K562 (cell line): Measurements from ENCODE around the gene MVB12B. TPM values are rescaled to one million over a fixed set of nuclear protein-coding genes. Genes with fewer than 3 reads are reported as not detected.

ENCODE experiments used
- ATAC-seq: fragments of 200-7000 bp; cut with Tn5 transposase; 3 replicates; pipeline ENCODE4 v1.9.1; 2020; ENCODE audit warnings: moderate library complexity
- BruUV-seq: library from RNA; stranded (reverse); fragments of 400-500 nt; replicated peaks from 2 replicates; lab custom pipeline; 2021; lab: Mats Ljungman, UMichigan
- CTCF ChIA-PET: fragments of 300-600 bp; formaldehyde crosslinking; extraction: SDS; loops from one replicate; lab custom pipeline; 2021; ENCODE audit warnings: low intra/inter-chr PET ratio; lab: Yijun Ruan, JAX
- POLR2A ChIA-PET: fragments of 300-600, 350-650 bp; sonication (Branson Sonifier 250); formaldehyde crosslinking; extraction: SDS; loops from one replicate; lab custom pipeline; 2021; ENCODE audit warnings: antibody characterized with exemption, inconsistent platforms; lab: Yijun Ruan, JAX
- DNase-seq, 4 experiments: peaks; one replicate each; pipeline versions ENCODE4 v3.0.0 to v3.0.0-alpha.2; 2011 to 2018; ENCODE audit warnings: low spot score in 3 of 4, mixed read lengths in 3 of 4; ENCODE audit errors: extremely low read depth in 1 of 4
- FAIRE-seq: peaks from 2 replicates; lab custom pipeline; 2011; peaks lifted over from hg19 to GRCh38; lab: Jason Lieb, UNC
- H2AFZ ChIP-seq: 2 replicates; pipeline ENCODE4 v1.6.0; 2011; ENCODE audit warnings: low read depth, low read length, control low read depth, inconsistent platforms
- H3K27ac ChIP-seq: fragments of 200-600 bp; 3 replicates; pipeline ENCODE4 v1.8.0; 2011; ENCODE audit warnings: low read depth, mild to moderate bottlenecking, control low read depth, inconsistent platforms, low read length, moderate library complexity, mixed read lengths; ENCODE audit errors: extremely low read depth
- H3K27me3 ChIP-seq, 2 experiments: fragments of 300-600 bp in 1 of 2; 2 replicates in 1 of 2; 3 replicates in 1 of 2; pipeline versions ENCODE4 v1.6.0 to v1.8.0; 2011; ENCODE audit warnings: inconsistent platforms in 2 of 2, low read length in 2 of 2, mild to moderate bottlenecking in 1 of 2, mixed read lengths in 1 of 2, moderate library complexity in 1 of 2; ENCODE audit not compliant: control insufficient read depth in 2 of 2, insufficient read depth in 2 of 2
- H3K36me3 ChIP-seq: fragments of 300-600 bp; 3 replicates; pipeline ENCODE4 v1.8.0; 2011; ENCODE audit warnings: mild to moderate bottlenecking, low read length, inconsistent platforms; ENCODE audit not compliant: control insufficient read depth, insufficient read depth
- H3K4me1 ChIP-seq, 2 experiments: fragments of 200-600 bp in 1 of 2; replicated peaks in 1 of 2; 2 replicates in 1 of 2; 3 replicates in 1 of 2; pipeline versions ENCODE4 v1.5.1 to v1.8.0; 2011; ENCODE audit warnings: inconsistent platforms in 2 of 2, low read length in 2 of 2, mild to moderate bottlenecking in 1 of 2, mixed read lengths in 1 of 2, moderate library complexity in 1 of 2; ENCODE audit not compliant: control insufficient read depth in 2 of 2, insufficient read depth in 2 of 2
- H3K4me2 ChIP-seq: 2 replicates; pipeline ENCODE4 v1.6.1; 2011; ENCODE audit warnings: low read length, control low read depth, inconsistent platforms, mixed read lengths; ENCODE audit not compliant: insufficient read depth
- H3K4me3 ChIP-seq: fragments of 200-600 bp; sonication (generic), shearing (Covaris generic); 2 replicates; pipeline ENCODE4 v1.5.1; 2016; ENCODE audit warnings: control low read depth, inconsistent platforms
- H3K79me2 ChIP-seq: fragments of 200-600 bp; 3 replicates; pipeline ENCODE4 v1.8.0; 2011; ENCODE audit warnings: low read length, inconsistent platforms; ENCODE audit not compliant: control insufficient read depth, insufficient read depth
- H3K9ac ChIP-seq, 2 experiments: 2 replicates each; pipeline versions ENCODE4 v1.6.0 to v1.6.1; 2011; ENCODE audit warnings: low read depth in 2 of 2, low read length in 2 of 2, control low read depth in 1 of 2, inconsistent platforms in 1 of 2, mild to moderate bottlenecking in 1 of 2, mixed read lengths in 1 of 2; ENCODE audit not compliant: insufficient read depth in 1 of 2
- H3K9me1 ChIP-seq: one replicate; pipeline ENCODE4 v1.6.0; 2011; ENCODE audit warnings: inconsistent platforms, mild to moderate bottlenecking, low read length, moderate library complexity; ENCODE audit not compliant: control insufficient read depth, insufficient read depth
- H3K9me3 ChIP-seq: replicated peaks from 2 replicates; pipeline ENCODE4 v1.5.1; 2011; ENCODE audit warnings: low read depth, low read length, inconsistent platforms; ENCODE audit not compliant: control insufficient read depth, insufficient read depth
- H4K20me1 ChIP-seq: replicated peaks from 2 replicates; pipeline ENCODE4 v1.6.1; 2011; ENCODE audit warnings: low read length, inconsistent platforms, mixed read lengths; ENCODE audit not compliant: control insufficient read depth, insufficient read depth
- BRCA1 ChIP-seq, 2 experiments: fragments of 450-650 bp in 1 of 2; sonication (generic) in 1 of 2; formaldehyde crosslinking in 1 of 2; IDR thresholded peaks; 2 replicates each; pipeline versions ENCODE4 v1.5.0 to v1.6.1; 2017 to 2020; ENCODE audit warnings: mild to moderate bottlenecking in 1 of 2, missing genetic modification reagents in 1 of 2
- CBFA2T3 ChIP-seq: fragments of 450-650 bp; IDR thresholded peaks from 2 replicates; pipeline ENCODE4 v1.6.1; 2017
- CBX2 ChIP-seq: fragments of 200-600 bp; sonication (generic); IDR thresholded peaks from one replicate; pipeline ENCODE4 v1.6.1; 2012; ENCODE audit warnings: mild to moderate bottlenecking, low read length, inconsistent platforms; ENCODE audit not compliant: insufficient read depth, poor library complexity, severe bottlenecking
- CBX5 ChIP-seq: IDR thresholded peaks from 2 replicates; pipeline ENCODE4 v1.6.1; 2014; ENCODE audit warnings: low read depth, borderline replicate concordance
- PTBP1 ChIP-seq: fragments of 200-400 bp; formaldehyde crosslinking; IDR thresholded peaks from 2 replicates; pipeline ENCODE4 v1.6.1; 2017; ENCODE audit warnings: low read depth, low read length
- RB1 ChIP-seq: fragments of 450-650 bp; IDR thresholded peaks from 2 replicates; pipeline ENCODE4 v1.6.1; 2017; ENCODE audit warnings: low read depth, mild to moderate bottlenecking
- TEAD4 ChIP-seq, 2 experiments: sonication (generic) in 1 of 2; formaldehyde crosslinking in 1 of 2; IDR thresholded peaks; 2 replicates each; pipeline versions ENCODE4 v1.6.1 to v1.8.0; 2012 to 2022; ENCODE audit warnings: borderline replicate concordance in 1 of 2, inconsistent platforms in 1 of 2, low read length in 1 of 2, mild to moderate bottlenecking in 1 of 2, missing genetic modification reagents in 1 of 2
- ZNF23 ChIP-seq: fragments of 250-450 bp; sonication (Bioruptor Pico); IDR thresholded peaks from 2 replicates; pipeline ENCODE4 v1.4.0; 2020; ENCODE audit warnings: mild to moderate bottlenecking
- ZNF668 ChIP-seq: fragments of 250-450 bp; sonication (Bioruptor Pico); IDR thresholded peaks from 2 replicates; pipeline ENCODE4 v1.8.0; 2022; ENCODE audit warnings: mild to moderate bottlenecking, inconsistent platforms
- WGBS: fragments of 100-300 bp; shearing (Covaris generic); methylation state at CpG from one replicate; pipeline ENCODE4 v1.1.6; 2016; ENCODE audit warnings: low coverage, mixed read lengths; ENCODE audit not compliant: insufficient coverage; ENCODE audit errors: missing lambda C conversion rate; 5-methylcytosine and 5-hydroxymethylcytosine counted together
- in situ Hi-C: fragments of 300-500 bp; cut with MboI; formaldehyde crosslinking; loops from 4 replicates; pipeline ENCODE4 v1.15.0; 2018; ENCODE audit warnings: inconsistent platforms, mixed read lengths
- intact Hi-C: fragments of 100-400 bp; cut with micrococcal nuclease; formaldehyde crosslinking; loops from 2 replicates; pipeline ENCODE4 v1.14.2; 2022
- polyA plus RNA-seq, 8 experiments: library from polyadenylated mRNA; depleted of rRNA in 4 of 8; stranded (reverse) in 5 of 8; unstranded in 3 of 8; fragments of >200 nt; fragmentation: Nextera tagmentation in 2 of 8; fragmentation: Illumina TruSeq in 1 of 8; extraction: Ambion mirVana in 2 of 8; extraction: Trizol in 1 of 8; gene quantifications; 2 replicates each; pipeline versions ENCODE4 v1.2.1 to v1.2.3, GENCODE V29; 2011 to 2014; ENCODE audit warnings: inconsistent platforms in 1 of 8, missing spikeins in 1 of 8
- total RNA-seq, 7 experiments: library from RNA; depleted of rRNA in 6 of 7; stranded (reverse); fragments of >200 nt in 6 of 7; fragmentation: Illumina TruSeq in 2 of 7; extraction: Trizol in 2 of 7; gene quantifications; 2 replicates each; pipeline versions ENCODE4 v1.2.1 to v1.2.3, GENCODE V29; 2011 to 2021; ENCODE audit warnings: low replicate concordance in 1 of 7
- TF ChIP-seq, protein P1 (sequence below): fragments of 450-650 bp; IDR thresholded peaks from 2 replicates; pipeline ENCODE4 v1.6.1; 2016
- TF ChIP-seq, protein P2 (sequence below): fragments of 250-450 bp; sonication (Bioruptor Pico); IDR thresholded peaks from 2 replicates; pipeline ENCODE4 v1.9.0; 2021; ENCODE audit warnings: mild to moderate bottlenecking, inconsistent platforms
- TF ChIP-seq, protein P3 (sequence below): fragments of 450-650 bp; IDR thresholded peaks from 2 replicates; pipeline ENCODE4 v1.6.1; 2017; ENCODE audit warnings: antibody characterized with exemption
- TF ChIP-seq, protein P4 (sequence below): sonication (generic); formaldehyde crosslinking; IDR thresholded peaks from 2 replicates; pipeline ENCODE4 v1.8.0; 2022; ENCODE audit warnings: mild to moderate bottlenecking, missing genetic modification reagents

Gene MVB12B
- total and polyA plus RNA-seq, 9 of the 15 experiments (the other 6 are each of a cell fraction or from before 2014, with no cell fraction given): not detected

DNA sequence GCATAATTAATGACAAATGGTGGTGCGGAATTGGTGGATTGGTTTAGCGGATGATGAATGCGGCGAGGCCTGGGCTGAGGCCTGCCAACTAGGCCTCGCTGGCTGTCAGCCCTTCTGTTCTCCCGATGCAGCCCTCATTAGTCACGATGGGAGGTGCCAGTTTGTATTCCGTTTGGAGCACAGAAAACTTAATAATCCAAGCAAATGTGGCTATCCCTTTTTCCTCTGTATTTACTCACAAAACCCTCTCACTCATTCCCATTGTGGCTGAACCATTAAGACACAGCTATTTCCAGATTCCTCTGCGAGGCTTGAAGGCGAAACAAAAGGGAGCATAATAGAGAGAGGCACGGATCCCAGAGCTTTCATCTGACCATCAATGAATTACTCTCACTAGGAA, 114.3 kb downstream of the MVB12B start:
- Histone ChIP-seq H3K4me3 (no peak overlapping the region), H3K4me1 (no peaks in the 10 kb centered on the region), H3K4me2 (no peak overlapping the region), H4K20me1 (no peaks in the 10 kb centered on the region), H3K36me3 (no peaks in the 10 kb centered on the region), H3K79me2 (no peaks in the 10 kb centered on the region), H3K27me3 (peaks cover 7 to 21% of the 10 kb centered on the region in 2 experiments; a peak in 3 of 5 replicates), H3K27ac (no peak overlapping the region), H3K9me1 (no peaks in the 10 kb centered on the region), H3K9me3 (no peaks in the 10 kb centered on the region), H3K9ac (no peak overlapping the region), H2AFZ (no peak overlapping the region)
- ChIA-PET CTCF (no interaction called here), POLR2A (interaction anchor here (1.0 to 1.1 kb wide), 2 partner anchors 13 to 14 kb away, joined by 3 read pairs; no protein-coding TSS in a partner anchor)
- intact Hi-C loops: no loop called here
- DNase-seq: no peak
- WGBS: 27% methylated on average over 11 of the region's 11 CpGs
- ATAC-seq: no peak
- no peak for FAIRE-seq
- in situ Hi-C loops: no loop called here
- no TSS peak for BruUV-seq
- TF ChIP-seq CBX2 (no peak), TEAD4 (IDR thresholded peaks at IDR 0.05; ENCODE audit: low read length) (no peak), TEAD4 (CRISPR knock-in tag; IDR thresholded peaks at IDR 0.05; ENCODE audit: borderline replicate concordance) (no peak), PTBP1 (no peak), ZNF668 (CRISPR knock-in tag) (no peak), CBFA2T3 (no peak), ZNF23 (CRISPR knock-in tag) (no peak), RB1 (no peak), BRCA1 (IDR thresholded peaks at IDR 0.05) (no peak), BRCA1 (CRISPR knock-in tag; IDR thresholded peaks at IDR 0.05) (no peak), CBX5 (no peak)
- TF ChIP-seq, protein P1, sequence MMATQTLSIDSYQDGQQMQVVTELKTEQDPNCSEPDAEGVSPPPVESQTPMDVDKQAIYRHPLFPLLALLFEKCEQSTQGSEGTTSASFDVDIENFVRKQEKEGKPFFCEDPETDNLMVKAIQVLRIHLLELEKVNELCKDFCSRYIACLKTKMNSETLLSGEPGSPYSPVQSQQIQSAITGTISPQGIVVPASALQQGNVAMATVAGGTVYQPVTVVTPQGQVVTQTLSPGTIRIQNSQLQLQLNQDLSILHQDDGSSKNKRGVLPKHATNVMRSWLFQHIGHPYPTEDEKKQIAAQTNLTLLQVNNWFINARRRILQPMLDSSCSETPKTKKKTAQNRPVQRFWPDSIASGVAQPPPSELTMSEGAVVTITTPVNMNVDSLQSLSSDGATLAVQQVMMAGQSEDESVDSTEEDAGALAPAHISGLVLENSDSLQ: no peak
- TF ChIP-seq, protein P2, sequence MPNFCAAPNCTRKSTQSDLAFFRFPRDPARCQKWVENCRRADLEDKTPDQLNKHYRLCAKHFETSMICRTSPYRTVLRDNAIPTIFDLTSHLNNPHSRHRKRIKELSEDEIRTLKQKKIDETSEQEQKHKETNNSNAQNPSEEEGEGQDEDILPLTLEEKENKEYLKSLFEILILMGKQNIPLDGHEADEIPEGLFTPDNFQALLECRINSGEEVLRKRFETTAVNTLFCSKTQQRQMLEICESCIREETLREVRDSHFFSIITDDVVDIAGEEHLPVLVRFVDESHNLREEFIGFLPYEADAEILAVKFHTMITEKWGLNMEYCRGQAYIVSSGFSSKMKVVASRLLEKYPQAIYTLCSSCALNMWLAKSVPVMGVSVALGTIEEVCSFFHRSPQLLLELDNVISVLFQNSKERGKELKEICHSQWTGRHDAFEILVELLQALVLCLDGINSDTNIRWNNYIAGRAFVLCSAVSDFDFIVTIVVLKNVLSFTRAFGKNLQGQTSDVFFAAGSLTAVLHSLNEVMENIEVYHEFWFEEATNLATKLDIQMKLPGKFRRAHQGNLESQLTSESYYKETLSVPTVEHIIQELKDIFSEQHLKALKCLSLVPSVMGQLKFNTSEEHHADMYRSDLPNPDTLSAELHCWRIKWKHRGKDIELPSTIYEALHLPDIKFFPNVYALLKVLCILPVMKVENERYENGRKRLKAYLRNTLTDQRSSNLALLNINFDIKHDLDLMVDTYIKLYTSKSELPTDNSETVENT (CRISPR knock-in tag): no peak
- TF ChIP-seq, protein P3, sequence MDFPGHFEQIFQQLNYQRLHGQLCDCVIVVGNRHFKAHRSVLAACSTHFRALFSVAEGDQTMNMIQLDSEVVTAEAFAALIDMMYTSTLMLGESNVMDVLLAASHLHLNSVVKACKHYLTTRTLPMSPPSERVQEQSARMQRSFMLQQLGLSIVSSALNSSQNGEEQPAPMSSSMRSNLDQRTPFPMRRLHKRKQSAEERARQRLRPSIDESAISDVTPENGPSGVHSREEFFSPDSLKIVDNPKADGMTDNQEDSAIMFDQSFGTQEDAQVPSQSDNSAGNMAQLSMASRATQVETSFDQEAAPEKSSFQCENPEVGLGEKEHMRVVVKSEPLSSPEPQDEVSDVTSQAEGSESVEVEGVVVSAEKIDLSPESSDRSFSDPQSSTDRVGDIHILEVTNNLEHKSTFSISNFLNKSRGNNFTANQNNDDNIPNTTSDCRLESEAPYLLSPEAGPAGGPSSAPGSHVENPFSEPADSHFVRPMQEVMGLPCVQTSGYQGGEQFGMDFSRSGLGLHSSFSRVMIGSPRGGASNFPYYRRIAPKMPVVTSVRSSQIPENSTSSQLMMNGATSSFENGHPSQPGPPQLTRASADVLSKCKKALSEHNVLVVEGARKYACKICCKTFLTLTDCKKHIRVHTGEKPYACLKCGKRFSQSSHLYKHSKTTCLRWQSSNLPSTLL: no peak
- TF ChIP-seq, protein P4, sequence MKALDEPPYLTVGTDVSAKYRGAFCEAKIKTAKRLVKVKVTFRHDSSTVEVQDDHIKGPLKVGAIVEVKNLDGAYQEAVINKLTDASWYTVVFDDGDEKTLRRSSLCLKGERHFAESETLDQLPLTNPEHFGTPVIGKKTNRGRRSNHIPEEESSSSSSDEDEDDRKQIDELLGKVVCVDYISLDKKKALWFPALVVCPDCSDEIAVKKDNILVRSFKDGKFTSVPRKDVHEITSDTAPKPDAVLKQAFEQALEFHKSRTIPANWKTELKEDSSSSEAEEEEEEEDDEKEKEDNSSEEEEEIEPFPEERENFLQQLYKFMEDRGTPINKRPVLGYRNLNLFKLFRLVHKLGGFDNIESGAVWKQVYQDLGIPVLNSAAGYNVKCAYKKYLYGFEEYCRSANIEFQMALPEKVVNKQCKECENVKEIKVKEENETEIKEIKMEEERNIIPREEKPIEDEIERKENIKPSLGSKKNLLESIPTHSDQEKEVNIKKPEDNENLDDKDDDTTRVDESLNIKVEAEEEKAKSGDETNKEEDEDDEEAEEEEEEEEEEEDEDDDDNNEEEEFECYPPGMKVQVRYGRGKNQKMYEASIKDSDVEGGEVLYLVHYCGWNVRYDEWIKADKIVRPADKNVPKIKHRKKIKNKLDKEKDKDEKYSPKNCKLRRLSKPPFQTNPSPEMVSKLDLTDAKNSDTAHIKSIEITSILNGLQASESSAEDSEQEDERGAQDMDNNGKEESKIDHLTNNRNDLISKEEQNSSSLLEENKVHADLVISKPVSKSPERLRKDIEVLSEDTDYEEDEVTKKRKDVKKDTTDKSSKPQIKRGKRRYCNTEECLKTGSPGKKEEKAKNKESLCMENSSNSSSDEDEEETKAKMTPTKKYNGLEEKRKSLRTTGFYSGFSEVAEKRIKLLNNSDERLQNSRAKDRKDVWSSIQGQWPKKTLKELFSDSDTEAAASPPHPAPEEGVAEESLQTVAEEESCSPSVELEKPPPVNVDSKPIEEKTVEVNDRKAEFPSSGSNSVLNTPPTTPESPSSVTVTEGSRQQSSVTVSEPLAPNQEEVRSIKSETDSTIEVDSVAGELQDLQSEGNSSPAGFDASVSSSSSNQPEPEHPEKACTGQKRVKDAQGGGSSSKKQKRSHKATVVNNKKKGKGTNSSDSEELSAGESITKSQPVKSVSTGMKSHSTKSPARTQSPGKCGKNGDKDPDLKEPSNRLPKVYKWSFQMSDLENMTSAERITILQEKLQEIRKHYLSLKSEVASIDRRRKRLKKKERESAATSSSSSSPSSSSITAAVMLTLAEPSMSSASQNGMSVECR (CRISPR knock-in tag): no peak
